GM23248 (cell line): Measurements from ENCODE around the gene HOOK2. TPM values are rescaled to one million over a fixed set of nuclear protein-coding genes. Genes with fewer than 3 reads are reported as not detected.

Experiments used
- DNase-seq: peaks from one replicate; pipeline ENCODE4 v3.0.0-alpha.2; 2015
- H2AFZ ChIP-seq: fragments of 200-600 bp; sonication (generic); 2 replicates; pipeline ENCODE4 v1.6.1; 2016; ENCODE audit warnings: antibody characterized with exemption
- H3F3A ChIP-seq: fragments of 200-600 bp; sonication (generic); 2 replicates; pipeline ENCODE4 v1.6.1; 2016; ENCODE audit warnings: mild to moderate bottlenecking, antibody characterized with exemption, mixed run types; ENCODE audit not compliant: insufficient read depth
- H3K27ac ChIP-seq: fragments of 200-600 bp; sonication (generic); 2 replicates; pipeline ENCODE4 v1.5.1; 2016; ENCODE audit warnings: mild to moderate bottlenecking
- H3K27me3 ChIP-seq: fragments of 200-600 bp; sonication (generic); replicated peaks from 2 replicates; pipeline ENCODE4 v1.6.1; 2016; ENCODE audit warnings: mild to moderate bottlenecking; ENCODE audit not compliant: insufficient read depth
- H3K36me3 ChIP-seq: fragments of 200-600 bp; sonication (generic); 2 replicates; pipeline ENCODE4 v1.6.1; 2016; ENCODE audit warnings: low read depth, mild to moderate bottlenecking
- H3K4me1 ChIP-seq: fragments of 200-600 bp; sonication (generic); 2 replicates; pipeline ENCODE4 v1.6.1; 2016; ENCODE audit warnings: mild to moderate bottlenecking; ENCODE audit not compliant: insufficient read depth
- H3K4me2 ChIP-seq: fragments of 200-600 bp; sonication (generic); one replicate; pipeline ENCODE4 v1.6.1; 2016; ENCODE audit warnings: mild to moderate bottlenecking; ENCODE audit not compliant: unreplicated experiment
- H3K4me3 ChIP-seq: fragments of 200-600 bp; sonication (generic); 2 replicates; pipeline ENCODE4 v1.5.1; 2016; ENCODE audit warnings: mild to moderate bottlenecking
- H3K79me2 ChIP-seq: fragments of 200-600 bp; sonication (generic); 2 replicates; pipeline ENCODE4 v1.6.1; 2016; ENCODE audit warnings: mild to moderate bottlenecking; ENCODE audit not compliant: insufficient read depth
- H3K9ac ChIP-seq: fragments of 200-600 bp; sonication (generic); 2 replicates; pipeline ENCODE4 v1.6.1; 2016; ENCODE audit warnings: mild to moderate bottlenecking
- H3K9me2 ChIP-seq: fragments of 200-600 bp; sonication (generic); 2 replicates; pipeline ENCODE4 v1.6.1; 2016; ENCODE audit warnings: mixed run types, mild to moderate bottlenecking, moderate library complexity; ENCODE audit not compliant: insufficient read depth
- H3K9me3 ChIP-seq: fragments of 200-600 bp; sonication (generic); one replicate; pipeline ENCODE4 v1.6.1; 2017; ENCODE audit warnings: low read depth
- H4K20me1 ChIP-seq: fragments of 200-600 bp; sonication (generic); 2 replicates; pipeline ENCODE4 v1.6.0; 2016; ENCODE audit not compliant: insufficient read depth
- EZH2 ChIP-seq: fragments of 200-600 bp; sonication (generic); IDR thresholded peaks from 2 replicates; pipeline ENCODE4 v1.6.1; 2018; ENCODE audit warnings: antibody characterized with exemption, mild to moderate bottlenecking; ENCODE audit not compliant: insufficient read depth, poor library complexity, severe bottlenecking
- EZH2phosphoT487 ChIP-seq: fragments of 200-600 bp; sonication (generic); IDR thresholded peaks from 2 replicates; pipeline ENCODE4 v1.6.1; 2018; ENCODE audit warnings: antibody characterized with exemption, moderate library complexity, mild to moderate bottlenecking, low read depth; ENCODE audit not compliant: insufficient read depth
- WGBS, 2 experiments: methylation state at CpG; one replicate each; pipeline ENCODE4 v1.1.6; 2015 to 2017; ENCODE audit warnings: low lambda C conversion rate in 2 of 2, low coverage in 1 of 2; ENCODE audit errors: missing lambda C conversion rate in 2 of 2; 5-methylcytosine and 5-hydroxymethylcytosine counted together
- in situ Hi-C: fragments of 300-500 bp; cut with MboI; formaldehyde crosslinking; loops from 2 replicates; pipeline ENCODE4 v1.15.0; 2020
- polyA plus RNA-seq: library from polyadenylated mRNA; unstranded; fragments of >200 nt; fragmentation: Nextera tagmentation; extraction: Ambion mirVana; gene quantifications from 2 replicates; pipeline ENCODE4 v1.2.1, GENCODE V29; 2016
- total RNA-seq: library from RNA; depleted of rRNA; stranded (reverse); fragments of >200 nt; shearing (Covaris generic); gene quantifications from 2 replicates; pipeline ENCODE4 v1.2.3, GENCODE V29; 2014

HOOK2 gene
- total and polyA plus RNA-seq, 2 experiments from 2014 or later, result 11.8 to 17.1 TPM

DNA sequence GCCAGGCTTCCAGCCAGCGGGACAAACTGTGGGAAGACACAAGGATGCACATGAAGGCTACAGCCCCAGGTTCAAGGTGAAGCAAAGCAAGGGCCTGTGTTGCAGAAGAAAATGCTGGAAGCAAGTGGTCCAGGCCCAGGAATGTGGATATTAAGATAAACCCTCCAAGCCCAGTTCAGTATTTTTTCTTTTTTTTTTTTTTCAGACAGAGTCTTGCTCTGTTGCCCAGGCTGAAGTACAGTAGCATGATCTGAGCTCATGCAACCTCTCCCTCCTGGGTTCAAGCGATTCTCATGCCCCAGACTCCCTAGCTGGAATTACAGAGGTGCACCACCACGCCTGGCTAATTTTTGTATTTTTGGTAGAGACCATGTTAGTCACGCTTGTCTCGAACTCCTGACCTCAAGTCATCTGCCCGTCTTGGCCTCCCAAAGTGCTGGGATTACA is 21.8 kb upstream of the HOOK2 start:
- Histone ChIP-seq H3K9ac (no peak overlapping the region), H2AFZ (no peak overlapping the region), H3K9me2 (no peaks in the 10 kb centered on the region), H3K79me2 (peaks cover 12% of the 10 kb centered on the region), H3K36me3 (no peaks in the 10 kb centered on the region), H3F3A (peaks cover 40% of the 10 kb centered on the region), H4K20me1 (no peaks in the 10 kb centered on the region), H3K27me3 (no peaks in the 10 kb centered on the region), H3K4me1 (peaks cover 10% of the 10 kb centered on the region; the same call in 1 of the 2 replicates), H3K9me3 (no peaks in the 10 kb centered on the region), H3K4me2 (no peak overlapping the region), H3K4me3 (no peak overlapping the region), H3K27ac (no peak overlapping the region)
- WGBS, 2 experiments, result 86 to 88% methylated on average over 6 of the region's 6 CpGs
- TF ChIP-seq EZH2 (no peak), EZH2phosphoT487 (no peak)
- in situ Hi-C loops, result no loop called here
- DNase-seq, result no peak

DNA sequence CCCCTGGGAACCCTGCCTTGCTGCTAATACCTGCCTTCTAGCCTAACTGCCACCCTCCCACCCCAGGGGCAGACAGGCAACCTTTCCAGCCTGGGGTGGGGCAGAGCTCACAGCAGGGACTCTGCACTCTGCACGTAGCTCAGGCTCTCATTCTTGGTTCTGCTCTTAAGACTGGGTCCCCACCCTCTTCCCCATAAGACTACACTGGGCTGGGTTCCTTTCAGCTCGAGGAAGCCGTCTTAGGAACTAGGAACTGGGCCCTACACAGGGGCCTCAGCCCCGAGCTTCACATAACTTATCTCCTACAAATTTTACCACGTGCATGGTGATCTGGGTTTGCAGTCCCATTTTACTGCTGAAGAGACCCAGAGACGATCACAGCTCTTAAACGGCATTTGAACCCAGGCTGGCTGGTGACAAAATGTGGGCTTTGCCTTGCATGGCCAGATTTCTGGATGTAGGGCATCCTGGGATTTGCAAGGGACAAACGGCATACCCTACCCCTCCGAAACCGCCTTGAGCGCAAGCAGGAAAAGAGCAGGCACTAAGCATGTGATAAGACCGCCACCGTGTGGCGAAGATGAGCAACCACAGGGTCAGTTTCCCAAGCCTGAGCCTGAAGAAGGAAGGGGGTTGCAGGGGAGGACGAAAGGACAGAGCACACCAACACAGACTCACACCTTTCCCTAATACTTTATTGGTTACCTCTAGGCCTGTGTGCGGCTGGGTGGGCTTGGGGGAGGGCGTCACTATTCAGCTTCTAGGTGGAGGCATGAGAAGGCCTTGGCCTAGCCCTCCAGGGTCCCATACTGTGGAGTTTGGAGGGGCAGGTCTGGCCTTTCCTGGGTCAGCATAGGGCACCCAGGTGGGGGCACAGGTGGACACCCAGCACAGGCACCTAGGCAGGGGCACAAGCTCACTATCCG is 21.1 kb upstream of the HOOK2 start:
- peak; percentile 85 for DNase-seq
- H3K4me2 ChIP-seq, result peak overlapping the region; percentile 43
- TF ChIP-seq EZH2 (no peak), EZH2phosphoT487 (no peak)
- 0 out of 2 replicates have a peak overlapping the region, but pooled peaks have one; percentile 25 for H3K4me3 ChIP-seq
- H3K4me1 ChIP-seq, result peaks cover 10% of the 10 kb centered on the region; the same call in 1 of the 2 replicates
- peaks cover 40% of the 10 kb centered on the region for H3F3A ChIP-seq
- H3K9me3 ChIP-seq, result no peaks in the 10 kb centered on the region
- H3K9ac ChIP-seq, result peak overlapping the region; percentile 11; the same call in 1 of the 2 replicates
- in situ Hi-C loops, result no loop called here
- no peaks in the 10 kb centered on the region for H3K9me2 ChIP-seq
- H4K20me1 ChIP-seq, result no peaks in the 10 kb centered on the region
- H3K36me3 ChIP-seq, result no peaks in the 10 kb centered on the region
- peak overlapping the region; percentile 50 for H2AFZ ChIP-seq
- H3K27ac ChIP-seq, result peak overlapping the region; percentile 34
- WGBS, 2 experiments, result 5% methylated on average over 18 of the region's 18 CpGs
- peaks cover 19% of the 10 kb centered on the region for H3K79me2 ChIP-seq
- no peaks in the 10 kb centered on the region for H3K27me3 ChIP-seq

DNA sequence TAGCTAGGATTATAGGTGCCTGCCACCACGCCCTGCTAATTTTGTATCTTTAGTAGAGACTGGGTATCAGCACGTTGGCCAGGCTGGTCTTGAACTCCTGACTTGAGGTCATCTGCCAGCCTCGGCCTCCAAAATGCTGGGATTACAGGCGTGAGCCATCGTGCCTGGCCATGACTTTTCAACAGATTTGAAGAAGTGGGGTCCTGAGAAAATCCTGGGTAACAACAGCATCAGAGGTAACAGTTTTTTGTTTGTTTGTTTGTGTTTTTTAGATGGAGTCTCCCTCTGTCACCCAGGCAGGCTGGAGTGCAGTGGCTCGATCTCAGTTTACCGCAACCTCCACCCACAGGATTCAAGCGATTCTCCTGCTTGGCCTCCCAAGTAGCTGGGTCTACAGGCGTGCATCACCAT is 19.6 kb upstream of the HOOK2 start:
- H3K4me1 ChIP-seq, result peaks cover 19% of the 10 kb centered on the region
- H3F3A ChIP-seq, result peaks cover 41% of the 10 kb centered on the region
- 91 to 92% methylated on average over 9 of the region's 9 CpGs for WGBS, 2 experiments
- in situ Hi-C loops, result no loop called here
- H3K4me2 ChIP-seq, result no peak overlapping the region
- H3K79me2 ChIP-seq, result peaks cover 19% of the 10 kb centered on the region
- H3K36me3 ChIP-seq, result no peaks in the 10 kb centered on the region
- no peak overlapping the region for H3K4me3 ChIP-seq
- peak overlapping the region; percentile 99 for H3K27ac ChIP-seq
- H3K27me3 ChIP-seq, result no peaks in the 10 kb centered on the region
- no peaks in the 10 kb centered on the region for H3K9me3 ChIP-seq
- DNase-seq, result no peak
- TF ChIP-seq EZH2, result no peak
- no peak for TF ChIP-seq EZH2phosphoT487
- 0 out of 2 replicates have a peak overlapping the region, but pooled peaks have one; percentile 98 for H3K9ac ChIP-seq
- no peaks in the 10 kb centered on the region for H3K9me2 ChIP-seq
- H4K20me1 ChIP-seq, result no peaks in the 10 kb centered on the region
- no peak overlapping the region for H2AFZ ChIP-seq

DNA sequence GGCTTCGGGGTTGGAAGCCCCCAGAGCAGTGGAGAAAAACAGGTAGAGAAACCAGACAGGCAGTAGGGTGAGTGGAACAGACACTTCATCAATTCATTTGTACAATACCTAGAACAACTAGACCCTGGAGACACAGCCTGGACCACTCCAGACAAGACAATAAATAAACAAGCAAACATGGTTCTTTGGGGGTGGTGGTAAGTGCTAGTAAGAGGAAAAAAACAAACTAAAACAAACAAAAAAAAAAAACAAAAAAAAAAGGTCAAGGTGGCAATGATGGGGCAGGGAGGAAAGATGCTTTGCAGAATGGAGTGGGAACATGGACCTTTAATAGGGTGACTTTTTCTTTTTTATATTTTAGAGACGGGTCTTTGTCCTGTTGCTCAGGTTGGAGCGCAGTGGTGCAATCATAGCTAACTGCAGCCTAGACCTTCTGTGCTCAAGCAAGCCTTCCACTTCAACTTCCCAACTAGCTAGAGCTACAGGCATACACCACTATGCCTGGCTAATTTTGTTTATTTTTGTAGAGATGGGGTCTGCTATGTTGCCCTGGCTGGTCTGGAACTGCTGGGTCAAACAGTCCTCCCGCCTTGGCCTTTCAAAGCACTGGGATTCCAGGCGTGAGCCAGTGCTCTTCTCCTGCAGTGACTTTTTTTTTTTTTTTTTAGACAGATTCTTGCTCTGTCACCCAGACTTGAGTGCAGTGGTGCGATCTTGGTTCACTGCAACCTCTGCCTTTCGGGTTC is 19.0 kb upstream of the HOOK2 start:
- H3K9me3 ChIP-seq, result no peaks in the 10 kb centered on the region
- no peaks in the 10 kb centered on the region for H3K9me2 ChIP-seq
- H3F3A ChIP-seq, result peaks cover 42% of the 10 kb centered on the region
- in situ Hi-C loops, result no loop called here
- peak overlapping the region; percentile 98 for H3K9ac ChIP-seq
- no peak overlapping the region for H2AFZ ChIP-seq
- TF ChIP-seq EZH2phosphoT487 (no peak), EZH2 (no peak)
- DNase-seq, result peak; percentile 43
- H3K36me3 ChIP-seq, result no peaks in the 10 kb centered on the region
- WGBS, 2 experiments, result 70 to 71% methylated on average over 7 of the region's 7 CpGs
- H4K20me1 ChIP-seq, result no peaks in the 10 kb centered on the region
- H3K4me1 ChIP-seq, result peaks cover 19% of the 10 kb centered on the region
- peak overlapping the region; percentile 93 for H3K4me3 ChIP-seq
- H3K27me3 ChIP-seq, result no peaks in the 10 kb centered on the region
- peak overlapping the region; percentile 85 for H3K4me2 ChIP-seq
- peaks cover 19% of the 10 kb centered on the region for H3K79me2 ChIP-seq
- H3K27ac ChIP-seq, result peak overlapping the region; percentile 99
